MG63 (cell line): ENCODE results near the gene DNAAF3. TPM values are rescaled to one million over a fixed set of nuclear protein-coding genes. Genes with fewer than 3 reads are reported as not detected.
"Not testable (repeated sequence)": the region's sequence is repeated elsewhere in the genome, so short reads cannot be mapped to it uniquely, and the experiment has no call there.

Source experiments
- DNase-seq: peaks from one replicate; pipeline ENCODE4 v3.0.0-alpha.2; 2020
- H3K27me3 ChIP-seq: fragments of 250-450 bp; sonication (Bioruptor Pico); 2 replicates; pipeline ENCODE4 v1.5.1; 2020; ENCODE audit warnings: mild to moderate bottlenecking, moderate library complexity
- H3K36me3 ChIP-seq: fragments of 250-450 bp; sonication (Bioruptor Pico); 2 replicates; pipeline ENCODE4 v1.5.1; 2020; ENCODE audit warnings: mild to moderate bottlenecking, moderate library complexity
- H3K4me3 ChIP-seq: fragments of 250-450 bp; sonication (Bioruptor Pico); 2 replicates; pipeline ENCODE4 v1.5.1; 2020; ENCODE audit warnings: mild to moderate bottlenecking, moderate library complexity
- H3K9me3 ChIP-seq: fragments of 250-450 bp; sonication (Bioruptor Pico); 2 replicates; pipeline ENCODE4 v1.5.1; 2020; ENCODE audit warnings: mild to moderate bottlenecking, moderate library complexity
- total RNA-seq: library from RNA; depleted of rRNA; stranded (reverse); fragments of >200 nt; shearing (Covaris generic); gene quantifications from 2 replicates; pipeline ENCODE4 v1.2.3, GENCODE V29; 2014; ENCODE audit warnings: low replicate concordance

The DNAAF3 gene
- total RNA-seq, 1 experiment from 2014 or later = 2.7 TPM

- Histone ChIP-seq H3K36me3 (no peaks in the 10 kb centered on the region), H3K4me3 (no peak overlapping the region), H3K9me3 (no peaks in the 10 kb centered on the region), H3K27me3 (peaks cover 14% of the 10 kb centered on the region)
- DNase-seq = no peak
These were observed 15.3 kb upstream of the DNAAF3 start for GRCh38 chr19:55181740-55182139.

- peak; percentile 54 for DNase-seq
- peaks cover 14% of the 10 kb centered on the region for H3K27me3 ChIP-seq
- H3K4me3 ChIP-seq = no peak within 1 kb of the TSS
- H3K36me3 ChIP-seq = no peaks in the 10 kb centered on the region
- no peaks in the 10 kb centered on the region for H3K9me3 ChIP-seq
These were observed 13.4 kb upstream of the DNAAF3 start, which contains the start of gene SYT5 for GRCh38 chr19:55179606-55180484. TSS of gene SYT5 (minus strand) at chr19:55180289. CDS start at chr19:55179041, 1,248 bp downstream.

GRCh38 chr19:55178781-55179599, 12.6 kb upstream of the DNAAF3 start:
- no peak overlapping the region for H3K4me3 ChIP-seq
- peaks cover 14% of the 10 kb centered on the region for H3K27me3 ChIP-seq
- H3K36me3 ChIP-seq = no peaks in the 10 kb centered on the region
- no peaks in the 10 kb centered on the region for H3K9me3 ChIP-seq
- peak; percentile 45 for DNase-seq

GRCh38 chr19:55176076-55176475, 9.7 kb upstream of the DNAAF3 start:
- DNase-seq = no peak
- H3K27me3 ChIP-seq = peaks cover 14% of the 10 kb centered on the region
- no peaks in the 10 kb centered on the region for H3K36me3 ChIP-seq
- no peak overlapping the region for H3K4me3 ChIP-seq
- no peaks in the 10 kb centered on the region for H3K9me3 ChIP-seq

GRCh38 chr19:55175117-55175867, 8.9 kb upstream of the DNAAF3 start:
- peaks cover 7% of the 10 kb centered on the region for H3K27me3 ChIP-seq
- H3K4me3 ChIP-seq = no peak overlapping the region
- no peaks in the 10 kb centered on the region for H3K36me3 ChIP-seq
- no peak for DNase-seq
- no peaks in the 10 kb centered on the region for H3K9me3 ChIP-seq

- Histone ChIP-seq H3K36me3 (no peaks in the 10 kb centered on the region), H3K27me3 (peaks cover 1% of the 10 kb centered on the region), H3K9me3 (no peaks in the 10 kb centered on the region), H3K4me3 (peak overlapping the region; percentile 62; the same call in 1 of the 2 replicates)
- DNase-seq = no peak
These were observed 8.2 kb upstream of the DNAAF3 start for GRCh38 chr19:55174425-55175116.

DNA sequence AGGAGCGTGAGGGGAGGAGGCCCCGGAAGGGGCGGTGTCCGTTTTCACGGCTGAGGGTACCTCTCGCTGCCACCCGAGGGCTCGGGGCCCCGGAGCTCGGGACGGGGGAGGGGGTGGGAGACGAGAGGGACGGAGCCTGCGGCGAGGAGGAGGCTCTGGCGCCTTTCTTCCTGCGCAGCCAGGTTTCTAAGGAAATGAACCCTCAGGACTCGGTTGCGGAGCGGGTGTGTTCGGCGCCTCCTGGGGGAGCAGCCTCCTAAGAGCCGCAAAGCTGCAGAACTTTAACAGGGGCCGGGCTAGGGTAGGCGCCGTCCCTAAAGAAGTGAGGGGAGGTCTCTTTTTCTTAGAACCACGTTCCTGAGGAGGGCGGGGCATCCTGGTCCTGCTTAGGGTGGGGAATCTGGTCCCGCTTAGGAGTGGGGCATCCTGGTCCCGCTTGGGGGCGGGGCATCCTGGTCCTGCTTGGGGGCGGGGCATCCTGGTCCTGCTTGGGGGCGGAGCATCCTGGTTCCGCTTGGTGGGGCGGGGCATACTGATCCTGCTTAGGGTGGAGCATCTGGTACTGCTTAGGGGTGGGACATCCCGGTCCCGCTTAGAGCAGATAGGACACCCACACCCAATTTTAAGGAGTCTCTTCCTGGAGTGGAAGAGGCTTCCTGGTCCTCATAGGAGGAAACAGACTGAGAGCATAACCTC, 7.4 kb upstream of the DNAAF3 start:
- Histone ChIP-seq H3K9me3 (no peaks in the 10 kb centered on the region), H3K4me3 (peak overlapping the region; percentile 62), H3K27me3 (no peaks in the 10 kb centered on the region; the same call in 1 of the 2 replicates), H3K36me3 (no peaks in the 10 kb centered on the region)
- DNase-seq = peak; percentile 88

GRCh38 chr19:55173186-55173713, 6.8 kb upstream of the DNAAF3 start:
- no peak for DNase-seq
- H3K4me3 ChIP-seq = peak overlapping the region; percentile 62

GRCh38 chr19:55172741-55173140, 6.3 kb upstream of the DNAAF3 start:
- peak overlapping the region; percentile 62 for H3K4me3 ChIP-seq

More at GRCh38 chr19:55173186-55173713, 6.8 kb upstream of the DNAAF3 start:
- no peaks in the 10 kb centered on the region for H3K36me3 ChIP-seq
- H3K27me3 ChIP-seq = no peaks in the 10 kb centered on the region; the same call in 1 of the 2 replicates
- no peaks in the 10 kb centered on the region for H3K9me3 ChIP-seq

GRCh38 chr19:55172318-55172717, 5.9 kb upstream of the DNAAF3 start:
- H3K36me3 ChIP-seq, H3K27me3 ChIP-seq, DNase-seq, H3K9me3 ChIP-seq: not testable (repeated sequence)
- peak overlapping the region; percentile 62 for H3K4me3 ChIP-seq

More at GRCh38 chr19:55172741-55173140, 6.3 kb upstream of the DNAAF3 start:
- no peaks in the 10 kb centered on the region for H3K36me3 ChIP-seq
- peaks cover 1% of the 10 kb centered on the region; the same call in 1 of the 2 replicates for H3K27me3 ChIP-seq
- H3K9me3 ChIP-seq = no peaks in the 10 kb centered on the region
- peak; percentile 71 for DNase-seq

- Histone ChIP-seq H3K36me3 (no peaks in the 10 kb centered on the region), H3K4me3 (no peak overlapping the region), H3K9me3 (no peaks in the 10 kb centered on the region), H3K27me3 (peaks cover 3% of the 10 kb centered on the region; the same call in 1 of the 2 replicates)
- no peak for DNase-seq
These were observed 5.0 kb upstream of the DNAAF3 start for GRCh38 chr19:55171440-55171839.

DNA sequence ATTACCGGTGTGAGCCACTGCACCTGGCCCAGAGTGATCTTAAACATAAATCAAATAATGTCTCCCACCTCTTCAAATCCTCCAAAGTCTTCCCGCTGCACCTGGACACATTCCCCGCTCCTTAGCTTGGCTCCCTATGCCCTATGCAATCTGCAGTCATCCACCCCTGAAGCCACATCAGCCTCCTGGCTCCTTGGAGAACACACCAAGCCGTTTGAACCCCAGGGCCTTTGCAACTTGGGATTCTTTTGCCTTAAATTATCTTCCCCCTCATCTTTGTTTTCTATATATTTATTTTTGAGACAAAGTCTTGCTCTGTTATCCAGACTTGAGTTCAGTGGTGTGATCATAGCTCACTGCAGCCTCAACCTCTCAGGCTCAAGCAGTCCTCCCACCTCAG, 2.7 kb upstream of the DNAAF3 start:
- H3K4me3 ChIP-seq = no peak overlapping the region
- H3K36me3 ChIP-seq = no peaks in the 10 kb centered on the region
- no peaks in the 10 kb centered on the region for H3K9me3 ChIP-seq
- H3K27me3 ChIP-seq = peaks cover 3% of the 10 kb centered on the region
- no peak for DNase-seq

GRCh38 chr19:55165952-55166529, 372 bp downstream of the DNAAF3 start:
- no peaks in the 10 kb centered on the region for H3K36me3 ChIP-seq
- H3K9me3 ChIP-seq = no peaks in the 10 kb centered on the region
- peak overlapping the region; percentile 52 for H3K4me3 ChIP-seq
- DNase-seq = peak; percentile 78
- peaks cover 5% of the 10 kb centered on the region for H3K27me3 ChIP-seq

- peaks cover 2% of the 10 kb centered on the region; the same call in 1 of the 2 replicates for H3K27me3 ChIP-seq
- H3K4me3 ChIP-seq = no peak overlapping the region
- H3K36me3 ChIP-seq = no peaks in the 10 kb centered on the region
- H3K9me3 ChIP-seq = no peaks in the 10 kb centered on the region
- DNase-seq = no peak
These were observed 4.7 kb downstream of the DNAAF3 start for GRCh38 chr19:55161571-55162322.
